Activated T-helper 17 cell treated with anti-CD3 and anti-CD28 coated beads, Interleukin-2, amount 50 U/mL, for 72 hours (primary cell): ENCODE data around the gene SPIRE2. TPM values are rescaled to one million over a fixed set of nuclear protein-coding genes. Genes with fewer than 3 reads are reported as not detected.
"Not testable (repeated sequence)": the region's sequence is repeated elsewhere in the genome, so short reads cannot be mapped to it uniquely, and the experiment has no call there.

Experiments
- ATAC-seq: fragments of 150-1000 bp; cut with Tn5 transposase; replicated peaks from 2 replicates; pipeline ENCODE4 v1.10.0; 2021; ENCODE audit warnings: mild to moderate bottlenecking, moderate library complexity
- H3K27ac Mint-ChIP-seq: one replicate; pipeline ENCODE4 v1.8.0; 2022; ENCODE audit warnings: mixed read lengths
- H3K27me3 Mint-ChIP-seq: one replicate; pipeline ENCODE4 v1.8.0; 2022; ENCODE audit warnings: mixed read lengths
- H3K36me3 Mint-ChIP-seq: one replicate; pipeline ENCODE4 v1.8.0; 2022; ENCODE audit warnings: low read depth, mild to moderate bottlenecking, mixed read lengths
- H3K4me1 Mint-ChIP-seq: one replicate; pipeline ENCODE4 v1.8.0; 2022; ENCODE audit warnings: mixed read lengths
- H3K4me3 Mint-ChIP-seq: one replicate; pipeline ENCODE4 v1.8.0; 2022; ENCODE audit warnings: mild to moderate bottlenecking, mixed read lengths
- H3K9me3 Mint-ChIP-seq: one replicate; pipeline ENCODE4 v1.8.0; 2022; ENCODE audit warnings: mixed read lengths
- total RNA-seq, 2 donors: library from RNA; stranded (reverse); gene quantifications; one replicate each; pipeline ENCODE4 v1.2.3, GENCODE V29; 2022

Gene SPIRE2
- total RNA-seq, 2 donors from 2014 or later: 4.3 to 4.8 TPM

DNA sequence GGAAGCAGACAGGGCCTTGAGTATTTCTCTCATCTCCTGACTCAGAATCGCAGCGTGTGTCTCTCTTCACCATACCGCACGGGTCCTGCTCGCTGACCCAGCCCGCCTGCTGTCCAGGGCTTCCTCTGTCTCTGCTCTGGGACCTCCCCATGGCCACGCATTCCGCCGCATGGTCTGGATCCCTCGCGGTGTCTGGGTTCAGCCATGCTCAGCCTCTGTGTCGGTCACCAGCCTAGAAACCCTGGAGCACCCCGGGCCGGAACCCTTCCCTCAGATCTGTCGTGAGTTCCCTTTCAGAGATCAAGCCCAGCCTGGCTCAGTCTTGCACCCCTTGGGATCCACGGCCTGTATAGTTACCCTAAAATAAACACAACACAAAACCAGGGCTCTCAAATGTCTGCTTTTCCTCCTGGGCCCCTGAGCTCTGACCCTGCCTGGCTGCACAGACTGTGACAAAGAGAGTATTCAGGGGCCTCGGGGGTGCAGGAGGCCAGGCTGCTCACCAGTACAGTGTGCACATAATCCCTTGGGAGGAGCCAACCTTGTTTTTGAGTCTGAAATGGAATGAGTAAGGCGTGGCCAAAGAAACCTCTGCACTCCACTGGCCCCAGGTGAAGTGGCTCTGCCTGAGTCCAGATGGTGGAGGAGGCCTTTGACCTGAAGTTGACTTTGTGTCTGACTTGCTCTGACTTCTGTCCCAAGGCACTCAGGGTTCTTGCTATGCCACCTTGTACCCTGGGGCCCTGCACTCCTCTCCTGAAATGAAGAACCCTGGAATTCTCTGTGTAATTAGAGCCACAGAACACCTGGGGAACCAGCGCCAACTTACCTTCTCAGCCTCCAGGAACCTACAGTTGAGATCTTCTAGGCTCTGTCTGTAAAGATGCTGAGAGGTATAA lies 5.8 kb upstream of the SPIRE2 start:
- no peaks in the 10 kb centered on the region for H3K36me3 Mint-ChIP-seq
- no peak for ATAC-seq
- H3K27me3 Mint-ChIP-seq: no peaks in the 10 kb centered on the region
- H3K4me1 Mint-ChIP-seq: peaks cover 16% of the 10 kb centered on the region
- no peak overlapping the region for H3K27ac Mint-ChIP-seq
- H3K4me3 Mint-ChIP-seq: no peak overlapping the region
- no peaks in the 10 kb centered on the region for H3K9me3 Mint-ChIP-seq

DNA sequence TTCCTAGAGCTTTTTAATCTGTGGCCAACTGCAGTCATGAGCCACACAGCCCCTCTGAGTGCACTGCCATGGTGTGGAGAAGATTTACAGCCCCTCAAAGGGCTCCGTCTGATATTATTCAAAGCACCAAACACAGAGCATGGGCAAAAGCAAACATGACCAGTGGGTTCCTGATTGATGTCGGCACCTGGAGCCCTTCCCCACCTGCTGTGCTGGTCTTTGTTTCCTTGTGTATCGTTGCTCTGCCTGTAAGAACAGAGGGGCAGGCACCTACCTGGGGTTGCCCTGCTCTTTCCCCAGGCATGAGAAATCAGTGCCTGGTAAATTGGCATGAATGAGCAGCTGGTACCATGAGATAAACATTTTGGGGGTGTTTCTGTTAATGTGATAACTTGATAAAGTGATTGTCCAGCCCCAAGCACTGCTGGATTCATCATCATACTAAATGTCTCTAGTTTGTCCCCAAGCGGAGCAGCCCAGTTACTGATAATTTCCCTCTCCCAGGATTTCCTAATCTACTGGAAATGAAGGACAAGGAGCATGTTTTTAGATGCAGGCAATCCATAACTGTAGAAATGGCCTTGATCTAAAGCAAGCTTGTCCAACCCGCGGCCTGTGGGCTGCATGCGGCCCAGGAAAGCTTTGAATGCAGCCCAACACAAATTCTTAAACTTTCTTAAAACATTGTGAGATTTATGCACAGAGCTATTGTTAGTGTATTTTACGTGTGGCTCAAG lies 5.0 kb upstream of the SPIRE2 start:
- no peak for ATAC-seq
- Mint-ChIP-seq H3K9me3 (no peaks in the 10 kb centered on the region), H3K4me3 (no peak overlapping the region), H3K36me3 (no peaks in the 10 kb centered on the region), H3K4me1 (peaks cover 8% of the 10 kb centered on the region), H3K27me3 (no peaks in the 10 kb centered on the region), H3K27ac (no peak overlapping the region)

DNA sequence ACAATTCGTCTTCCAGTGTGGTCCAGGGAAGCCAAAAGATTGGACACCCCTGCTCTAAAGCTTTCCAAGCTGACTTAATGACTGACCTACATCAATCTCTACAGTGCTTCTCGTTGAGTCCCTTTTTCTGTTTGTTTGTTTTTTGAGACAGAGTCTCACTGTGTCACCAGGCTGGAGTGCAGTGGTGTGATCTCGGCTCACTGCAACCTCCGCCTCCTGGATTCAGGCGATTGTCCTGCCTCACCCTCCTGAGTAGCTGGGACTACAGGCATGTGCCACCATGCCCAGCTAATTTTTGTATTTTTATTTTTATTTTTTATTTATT lies 4.5 kb upstream of the SPIRE2 start:
- not testable (repeated sequence) for H3K27ac Mint-ChIP-seq, H3K36me3 Mint-ChIP-seq, H3K27me3 Mint-ChIP-seq, H3K4me1 Mint-ChIP-seq, H3K9me3 Mint-ChIP-seq, ATAC-seq, H3K4me3 Mint-ChIP-seq

DNA sequence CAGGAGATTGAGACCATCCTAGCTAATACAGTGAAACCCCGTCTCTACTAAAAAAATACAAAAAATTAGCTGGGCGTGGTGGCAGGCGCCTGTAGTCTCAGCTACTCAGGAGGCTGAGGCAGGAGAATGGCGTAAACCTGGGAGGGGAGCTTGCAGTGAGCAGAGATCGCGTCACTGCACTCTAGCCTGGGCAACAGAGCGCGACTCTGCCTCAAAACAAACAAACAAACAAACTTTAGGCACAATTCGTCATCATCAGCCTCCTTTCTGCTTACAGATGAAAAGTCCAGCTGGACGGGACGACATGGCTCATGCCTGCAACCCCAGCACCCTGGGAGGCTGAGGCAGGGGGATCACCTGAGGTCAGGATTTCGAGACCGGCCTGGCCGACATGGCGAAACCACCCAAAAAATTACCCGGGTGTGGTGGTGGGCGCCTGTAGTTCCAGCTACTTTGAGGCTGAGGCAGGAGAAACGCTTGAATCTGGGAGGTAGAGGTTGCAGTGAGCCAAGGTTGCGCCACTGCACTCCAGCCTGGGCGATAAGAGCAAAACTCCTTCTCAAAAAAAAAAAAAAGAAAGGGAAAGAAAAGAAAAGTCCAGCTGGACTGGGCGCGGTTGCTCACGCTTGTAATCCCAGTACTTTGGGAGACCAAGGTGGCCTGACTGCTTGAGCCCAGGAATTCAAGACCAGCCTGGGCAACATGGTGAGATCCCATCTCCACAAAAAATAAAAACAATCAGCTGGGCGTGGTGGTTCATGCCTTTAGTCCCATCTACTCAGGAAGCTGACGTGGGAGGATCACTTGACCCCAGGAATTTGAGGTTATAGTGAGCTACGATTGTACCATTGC lies 1.5 kb upstream of the SPIRE2 start:
- peak overlapping the region; percentile 31 for H3K4me3 Mint-ChIP-seq
- no peak for ATAC-seq
- H3K36me3 Mint-ChIP-seq: no peaks in the 10 kb centered on the region
- H3K27ac Mint-ChIP-seq: no peak overlapping the region
- H3K27me3 Mint-ChIP-seq: peaks cover 8% of the 10 kb centered on the region
- H3K4me1 Mint-ChIP-seq: no peaks in the 10 kb centered on the region
- no peaks in the 10 kb centered on the region for H3K9me3 Mint-ChIP-seq

DNA sequence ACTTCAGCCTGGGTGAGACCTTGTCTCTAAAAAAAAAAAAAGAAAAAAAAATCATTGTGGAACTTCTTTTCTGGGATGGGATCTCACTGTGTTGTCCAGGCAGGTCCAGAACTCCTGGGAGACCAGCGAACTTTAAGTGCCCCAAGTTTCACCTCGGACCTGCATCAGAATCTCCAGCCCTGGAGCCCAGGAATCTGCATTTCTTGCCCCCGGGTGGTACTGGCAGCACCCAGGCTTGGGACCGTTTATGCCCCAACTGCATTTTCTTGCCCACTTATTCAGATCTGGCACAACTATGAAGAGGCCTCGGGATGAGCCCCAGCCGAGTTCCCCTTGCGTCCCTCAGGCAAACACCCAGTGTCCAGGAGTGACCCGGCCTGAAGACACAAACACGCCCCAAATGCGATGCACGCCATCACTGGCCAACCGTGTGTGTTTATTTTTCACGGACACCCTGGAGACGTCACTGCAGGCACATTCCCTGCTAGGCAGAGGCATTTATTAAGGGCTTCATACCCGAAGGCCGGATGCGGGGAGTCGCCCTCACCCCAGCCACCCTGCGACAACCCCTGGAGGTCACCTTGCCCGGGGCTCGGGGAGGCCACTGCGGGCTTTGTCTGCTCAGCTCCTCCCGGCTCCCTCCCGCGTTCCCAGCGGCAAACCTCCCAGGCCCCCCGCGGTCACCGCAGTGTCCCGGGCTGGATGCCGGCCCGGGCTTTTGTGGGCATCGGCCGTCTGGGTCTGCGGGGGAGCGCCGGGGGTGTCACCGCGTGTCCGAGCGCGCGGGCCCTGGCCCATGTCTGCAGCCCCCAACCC lies 684 bp upstream of the SPIRE2 start:
- no peak for ATAC-seq
- H3K9me3 Mint-ChIP-seq: no peaks in the 10 kb centered on the region

DNA sequence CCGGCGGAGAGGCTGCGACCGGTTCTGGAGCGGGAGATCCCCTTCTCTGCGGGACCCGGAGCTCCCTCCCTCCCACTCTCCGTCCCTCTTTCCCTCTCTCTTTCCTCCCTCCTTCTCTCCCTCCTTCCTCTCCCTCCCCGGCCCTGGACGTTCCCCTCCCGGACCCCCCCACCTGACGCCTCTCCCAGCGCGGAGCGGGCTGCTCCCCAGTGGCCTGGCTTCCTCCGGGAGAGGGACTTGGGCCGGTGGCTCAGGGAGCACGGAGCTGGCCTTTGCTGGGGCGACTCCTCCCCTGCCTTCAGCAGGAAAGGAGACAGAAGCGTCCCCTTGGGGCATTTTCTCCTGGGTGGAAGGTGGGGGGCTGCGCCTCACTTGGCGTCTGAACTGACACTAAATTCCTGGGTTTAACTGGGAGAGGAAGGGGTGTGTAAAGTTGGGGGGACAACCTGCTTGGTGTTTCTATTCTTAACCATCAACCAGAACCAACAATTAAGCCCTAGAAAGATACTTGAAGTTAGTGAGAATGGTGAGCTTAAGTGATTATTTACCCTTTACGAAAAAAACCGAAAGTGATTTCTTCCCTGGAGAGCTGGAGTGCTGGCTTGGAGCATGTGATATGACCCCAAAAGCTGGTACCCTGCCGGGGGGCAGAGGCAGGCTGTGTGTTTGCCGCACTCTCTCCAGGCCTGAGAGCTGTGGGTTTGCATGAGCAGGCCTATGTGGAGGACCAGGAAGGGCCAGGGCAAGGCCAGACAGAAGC lies 775 bp downstream of the SPIRE2 start:
- H3K9me3 Mint-ChIP-seq: no peaks in the 10 kb centered on the region
- H3K27ac Mint-ChIP-seq: no peak overlapping the region
- peak overlapping the region; percentile 42 for H3K4me3 Mint-ChIP-seq
- H3K4me1 Mint-ChIP-seq: no peaks in the 10 kb centered on the region
- H3K36me3 Mint-ChIP-seq: no peaks in the 10 kb centered on the region
- no peak for ATAC-seq
- H3K27me3 Mint-ChIP-seq: peaks cover 11% of the 10 kb centered on the region

More for the DNA sequence above, 684 bp upstream of the SPIRE2 start:
- H3K27ac Mint-ChIP-seq: no peak overlapping the region
- no peaks in the 10 kb centered on the region for H3K36me3 Mint-ChIP-seq
- peak overlapping the region; percentile 31 for H3K4me3 Mint-ChIP-seq
- H3K27me3 Mint-ChIP-seq: peaks cover 11% of the 10 kb centered on the region
- H3K4me1 Mint-ChIP-seq: no peaks in the 10 kb centered on the region

DNA sequence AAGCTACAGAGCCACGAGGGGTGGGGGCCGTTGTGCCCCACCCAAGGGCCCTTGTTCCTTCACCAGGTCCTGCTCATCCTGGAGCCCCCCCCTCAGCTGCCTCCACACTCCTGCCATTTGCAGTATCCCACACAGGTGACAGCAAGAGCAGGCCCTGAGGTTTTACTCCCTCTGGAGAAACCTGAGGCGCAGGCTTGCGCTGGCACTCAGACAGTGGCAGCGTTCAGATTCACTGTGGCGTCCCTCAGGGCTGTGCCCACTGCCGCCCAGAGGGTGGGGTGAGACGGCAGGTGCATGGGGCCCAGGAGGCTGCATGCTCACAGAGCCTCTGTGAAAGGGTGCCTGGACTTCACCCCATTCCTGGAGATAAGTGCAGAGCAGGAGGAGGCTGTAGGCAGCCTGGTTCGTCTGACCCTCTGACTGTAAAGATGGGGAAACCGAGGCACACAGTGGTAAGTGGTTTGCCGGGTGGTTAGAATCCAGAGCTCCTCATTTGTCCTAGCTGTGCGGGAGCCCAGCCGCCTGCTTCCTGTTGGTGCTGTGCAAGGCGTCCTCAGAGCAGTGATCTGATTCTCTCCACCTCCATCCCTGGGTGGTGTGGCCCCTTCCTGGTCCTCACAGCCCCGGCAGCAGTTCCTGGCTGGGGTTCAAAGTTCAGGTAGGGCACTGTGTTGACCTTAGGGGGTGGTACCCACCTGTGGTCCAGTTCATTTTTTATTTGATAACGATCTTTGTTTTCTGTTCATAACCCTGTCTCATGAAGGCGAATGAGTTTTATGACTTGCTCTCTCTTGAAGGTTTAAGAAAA lies 1.6 kb downstream of the SPIRE2 start:
- ATAC-seq: no peak
- no peak overlapping the region for H3K4me3 Mint-ChIP-seq
- H3K27me3 Mint-ChIP-seq: peaks cover 11% of the 10 kb centered on the region
- no peaks in the 10 kb centered on the region for H3K9me3 Mint-ChIP-seq
- H3K36me3 Mint-ChIP-seq: no peaks in the 10 kb centered on the region
- H3K4me1 Mint-ChIP-seq: no peaks in the 10 kb centered on the region
- H3K27ac Mint-ChIP-seq: no peak overlapping the region

DNA sequence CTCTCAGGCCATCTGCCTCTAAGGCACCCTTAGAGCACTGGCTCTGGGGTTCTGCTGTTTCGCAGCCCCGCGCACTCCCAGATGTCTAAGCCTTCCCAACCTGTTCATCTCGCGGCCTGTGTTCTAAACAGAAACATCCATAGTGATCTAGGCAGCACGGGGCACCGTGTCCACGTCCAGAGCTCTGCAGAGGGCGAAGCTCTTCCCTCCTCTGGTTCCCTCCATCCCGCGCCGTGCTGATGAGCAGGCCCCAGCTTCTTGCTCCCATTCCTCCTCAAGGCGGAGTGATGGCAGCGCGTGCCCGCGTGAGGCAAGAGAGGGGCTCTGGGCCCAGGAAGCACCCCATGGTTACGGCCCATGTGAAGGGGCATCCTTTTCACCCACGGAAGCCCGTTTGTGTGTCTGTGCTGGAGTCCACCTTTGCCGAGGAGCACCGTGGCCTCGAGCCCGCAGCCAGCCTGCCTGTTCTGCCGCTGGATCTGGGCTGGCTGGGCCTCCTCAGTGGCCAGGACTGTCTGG lies 3.6 kb downstream of the SPIRE2 start:
- no peak for ATAC-seq
- Mint-ChIP-seq H3K36me3 (no peaks in the 10 kb centered on the region), H3K27me3 (peaks cover 11% of the 10 kb centered on the region), H3K4me1 (no peaks in the 10 kb centered on the region), H3K9me3 (no peaks in the 10 kb centered on the region), H3K4me3 (no peak overlapping the region), H3K27ac (no peak overlapping the region)

DNA sequence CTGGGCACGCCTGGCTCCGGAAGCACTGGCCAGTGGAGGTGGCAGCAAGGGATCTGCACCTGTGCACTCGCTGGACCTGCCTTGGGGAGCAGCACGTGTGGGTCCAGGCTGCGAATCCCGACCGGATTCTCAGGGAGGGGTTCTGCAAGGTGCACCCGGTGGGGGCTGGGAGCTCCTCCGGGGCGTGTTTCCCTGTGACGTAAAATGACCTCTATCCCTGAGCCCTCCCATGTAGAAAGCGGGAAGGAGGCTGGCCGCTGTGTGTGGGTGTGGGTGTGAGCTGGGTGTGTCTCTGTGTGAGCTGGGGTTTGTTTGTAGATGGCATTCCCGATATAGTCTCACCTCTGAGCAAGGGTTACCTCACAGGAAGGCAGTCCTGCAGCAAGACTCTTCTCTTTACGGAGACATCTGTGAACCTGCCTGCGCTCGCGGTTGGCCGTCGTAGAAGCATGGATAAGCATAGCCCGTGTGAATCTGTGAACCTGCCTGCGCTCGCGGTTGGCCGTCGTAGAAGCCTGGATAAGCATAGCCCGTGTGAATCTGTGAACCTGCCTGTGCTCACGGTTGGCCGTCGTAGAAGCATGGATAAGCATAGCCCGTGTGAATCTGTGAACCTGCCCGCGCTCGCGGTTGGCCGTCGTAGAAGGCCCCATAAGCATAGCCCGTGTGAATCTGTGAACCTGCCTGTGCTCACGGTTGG lies 5.5 kb downstream of the SPIRE2 start:
- H3K36me3 Mint-ChIP-seq, H3K4me3 Mint-ChIP-seq, H3K27ac Mint-ChIP-seq, ATAC-seq, H3K9me3 Mint-ChIP-seq, H3K4me1 Mint-ChIP-seq: not testable (repeated sequence)
- H3K27me3 Mint-ChIP-seq: peaks cover 11% of the 10 kb centered on the region

DNA sequence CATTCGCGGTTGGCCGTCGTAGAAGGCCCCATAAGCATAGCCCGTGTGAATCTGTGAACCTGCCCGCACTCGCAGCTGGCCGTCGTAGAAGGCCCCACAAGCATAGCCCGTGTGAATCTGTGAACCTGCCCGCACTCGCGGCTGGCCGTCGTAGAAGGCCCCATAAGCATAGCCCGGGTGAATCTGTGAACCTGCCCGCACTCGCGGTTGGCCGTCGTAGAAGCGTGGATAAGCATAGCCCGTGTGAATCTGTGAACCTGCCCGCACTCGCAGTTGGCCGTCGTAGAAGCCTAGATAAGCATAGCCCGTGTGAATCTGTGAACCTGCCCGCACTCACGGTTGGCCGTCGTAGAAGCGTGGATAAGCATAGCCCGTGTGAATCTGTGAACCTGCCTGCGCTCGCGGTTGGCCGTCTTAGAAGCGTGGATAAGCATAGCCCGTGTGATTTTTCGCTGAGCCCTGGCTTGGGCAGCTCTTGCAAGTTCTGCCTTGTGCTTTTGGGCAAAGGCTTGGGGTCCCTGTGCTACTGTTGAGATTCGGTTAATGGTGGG lies 6.6 kb downstream of the SPIRE2 start:
- not testable (repeated sequence) for H3K4me1 Mint-ChIP-seq, H3K36me3 Mint-ChIP-seq, H3K27me3 Mint-ChIP-seq, ATAC-seq, H3K9me3 Mint-ChIP-seq, H3K4me3 Mint-ChIP-seq, H3K27ac Mint-ChIP-seq

DNA sequence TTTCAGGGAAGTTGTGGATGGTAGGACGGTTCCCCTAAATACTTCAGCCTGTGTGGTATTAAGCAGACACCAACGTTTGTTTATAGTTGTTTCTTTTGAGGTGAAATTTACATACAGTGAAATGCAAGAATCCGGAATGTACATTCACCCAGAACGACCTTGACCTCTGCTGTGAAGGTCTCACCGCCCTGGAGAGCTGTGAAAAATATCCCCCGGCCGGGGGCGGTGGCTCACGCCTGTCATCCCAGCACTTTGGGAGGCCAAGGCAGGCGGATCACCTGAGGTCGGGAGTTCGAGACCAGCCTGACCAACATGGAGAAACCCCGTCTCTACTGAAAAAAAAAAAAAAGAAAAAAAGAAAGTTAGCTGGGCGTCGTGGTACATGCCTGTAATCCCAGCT lies 8.2 kb downstream of the SPIRE2 start:
- ATAC-seq: not testable (repeated sequence)

DNA sequence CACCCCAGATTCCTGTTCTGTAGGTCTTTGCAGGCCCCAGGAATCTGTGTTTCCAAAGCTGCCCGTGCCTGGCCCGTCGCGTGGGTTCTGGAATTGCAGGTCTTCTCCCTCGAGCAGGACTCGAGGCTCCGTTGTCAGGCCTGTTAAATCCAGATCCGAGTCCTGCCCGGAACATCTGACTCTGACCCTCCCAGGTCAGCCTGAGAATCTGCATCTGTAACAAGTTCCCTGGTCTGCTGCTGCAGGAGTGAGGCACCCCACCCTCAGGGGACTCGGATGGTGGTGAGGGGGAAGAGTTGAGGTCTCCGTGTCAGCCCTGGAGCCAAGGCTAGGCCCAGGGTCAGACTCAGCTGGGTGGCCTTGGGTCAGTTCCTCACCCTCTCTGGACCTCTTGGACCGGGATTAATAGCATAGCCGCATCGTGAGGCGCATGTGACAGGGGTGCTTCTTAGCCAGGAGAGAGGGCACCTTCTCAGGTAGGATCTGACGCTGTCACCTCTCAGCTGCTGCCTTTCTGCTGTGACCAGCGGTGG lies 8.8 kb downstream of the SPIRE2 start:
- ATAC-seq: no peak
- no peaks in the 10 kb centered on the region for H3K36me3 Mint-ChIP-seq
- H3K27ac Mint-ChIP-seq: no peak overlapping the region
- H3K4me1 Mint-ChIP-seq: no peaks in the 10 kb centered on the region
- H3K9me3 Mint-ChIP-seq: no peaks in the 10 kb centered on the region
- H3K4me3 Mint-ChIP-seq: peak overlapping the region; percentile 56
- no peaks in the 10 kb centered on the region for H3K27me3 Mint-ChIP-seq

More for the DNA sequence above, 8.2 kb downstream of the SPIRE2 start:
- H3K27ac Mint-ChIP-seq, H3K9me3 Mint-ChIP-seq, H3K27me3 Mint-ChIP-seq, H3K4me1 Mint-ChIP-seq, H3K36me3 Mint-ChIP-seq, H3K4me3 Mint-ChIP-seq: not testable (repeated sequence)
